Epidermal melanocyte (primary cell): ENCODE measurements around the gene NAA38.
"Not testable (repeated sequence)": the region's sequence is repeated elsewhere in the genome, so short reads cannot be mapped to it uniquely, and the experiment has no call there.

ENCODE experiments used
- DNase-seq: peaks from one replicate; pipeline ENCODE4 v3.0.0; 2011; ENCODE audit warnings: low spot score; ENCODE audit not compliant: insufficient read length

NAA38 gene

GRCh38 chr17:7882068-7882467 lies 24.7 kb upstream of the NAA38 start:
- no peak for DNase-seq

GRCh38 chr17:7881276-7882054 lies 24.1 kb upstream of the NAA38 start:
- no peak for DNase-seq

- no peak for DNase-seq
Observed at GRCh38 chr17:7880076-7880868, 22.9 kb upstream of the NAA38 start.

GRCh38 chr17:7878234-7878633 lies 20.9 kb upstream of the NAA38 start:
- no peak for DNase-seq

- no peak for DNase-seq
Observed at GRCh38 chr17:7875804-7876370, 18.5 kb upstream of the NAA38 start.

- no peak for DNase-seq
Observed at GRCh38 chr17:7873051-7873450, 15.7 kb upstream of the NAA38 start.

- DNase-seq = no peak
Observed at GRCh38 chr17:7867881-7868329, 10.5 kb upstream of the NAA38 start.

- no peak for DNase-seq
Observed at GRCh38 chr17:7864995-7865650, 7.8 kb upstream of the NAA38 start.

- not testable (repeated sequence) for DNase-seq
Observed at GRCh38 chr17:7864384-7864783, 7.0 kb upstream of the NAA38 start.

- DNase-seq = no peak
Observed at GRCh38 chr17:7862692-7863437, 5.5 kb upstream of the NAA38 start.

- DNase-seq = no peak
Observed at GRCh38 chr17:7859028-7859427, 1.7 kb upstream of the NAA38 start.

- no peak for DNase-seq
Observed at GRCh38 chr17:7858522-7858810, 1.1 kb upstream of the NAA38 start.

- peak; percentile 79 for DNase-seq
Observed at GRCh38 chr17:7857713-7858521, 558 bp upstream of the NAA38 start, which contains the start of gene CYB5D1. CYB5D1 (plus strand) TSS chr17:7858003; CDS start chr17:7858135, 132 bp downstream.

GRCh38 chr17:7856011-7856810 lies 1.1 kb downstream of the NAA38 start:
- no peak for DNase-seq

GRCh38 chr17:7855660-7856010 lies 1.7 kb downstream of the NAA38 start:
- DNase-seq = no peak

GRCh38 chr17:7854851-7855659 lies 2.3 kb downstream of the NAA38 start, which contains the start of gene TMEM88:
TMEM88 (plus strand) TSS chr17:7855066; CDS start chr17:7855075, 9 bp downstream.
- DNase-seq = no peak

GRCh38 chr17:7854078-7854777 lies 3.1 kb downstream of the NAA38 start:
- no peak for DNase-seq

- DNase-seq = no peak
Observed at GRCh38 chr17:7853691-7854038, 3.7 kb downstream of the NAA38 start.
